Endometrium (tissue), 2 donors: Measurements from ENCODE around the gene FCAR.
"Not testable (repeated sequence)": the region's sequence is repeated elsewhere in the genome, so short reads cannot be mapped to it uniquely, and the experiment has no call there.

Experiments
- FAIRE-seq: peaks from 2 replicates; lab custom pipeline; 2012; peaks lifted over from hg19 to GRCh38; lab: Jason Lieb, UNC
- donor health status: control.
- donor health status: control.

Gene FCAR

GRCh38 chr19:54894106-54894505 lies 20.1 kb downstream of the FCAR start:
- not testable (repeated sequence) for FAIRE-seq

DNA sequence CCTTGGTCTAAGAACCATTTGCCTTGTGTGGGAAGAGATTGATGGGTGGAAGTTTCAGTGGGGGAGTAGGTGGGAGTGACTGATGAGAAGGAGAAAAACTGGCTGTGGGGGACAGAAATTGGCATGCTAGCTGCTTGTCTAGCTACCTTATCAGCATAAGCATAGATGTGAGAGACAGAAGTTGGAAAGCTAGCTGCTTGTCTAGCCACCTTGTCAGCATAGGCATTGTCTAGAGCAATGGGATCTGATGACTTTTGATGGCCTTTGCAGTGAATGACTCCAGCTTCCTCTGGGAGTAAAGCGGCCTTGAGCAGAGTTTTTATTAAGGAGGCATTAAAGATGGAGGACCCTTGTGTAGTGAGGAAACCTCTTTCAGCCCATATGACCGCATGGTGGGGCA lies 22.0 kb downstream of the FCAR start:
- no peak for FAIRE-seq

GRCh38 chr19:54898685-54899084 lies 24.6 kb downstream of the FCAR start:
- not testable (repeated sequence) for FAIRE-seq

- not testable (repeated sequence) for FAIRE-seq
Measured at GRCh38 chr19:54899646-54900045, 25.6 kb downstream of the FCAR start.

- FAIRE-seq = not testable (repeated sequence)
Measured at GRCh38 chr19:54901153-54901552, 27.1 kb downstream of the FCAR start.

DNA sequence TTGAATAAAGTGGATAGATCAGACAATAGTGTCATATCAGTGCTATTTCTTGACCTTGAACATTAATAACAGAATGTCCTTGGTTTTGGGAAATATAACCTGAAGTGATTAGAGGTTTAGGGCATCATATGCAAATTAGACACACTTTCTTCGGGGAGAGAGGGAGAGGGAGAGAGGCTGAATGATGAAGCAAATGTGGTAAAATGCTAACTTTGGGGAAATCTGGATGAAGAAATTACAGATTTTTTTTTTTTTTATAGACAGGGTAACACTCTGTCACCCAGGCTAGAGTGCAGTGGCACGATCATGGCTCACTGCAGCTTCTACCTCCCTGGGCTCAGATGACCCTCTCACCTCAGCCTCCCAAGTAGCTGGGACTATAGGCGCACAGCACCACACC lies 28.0 kb downstream of the FCAR start:
- FAIRE-seq = no peak

- no peak for FAIRE-seq
Measured at GRCh38 chr19:54903303-54903702, 29.3 kb downstream of the FCAR start.

- not testable (repeated sequence) for FAIRE-seq
Measured at GRCh38 chr19:54904261-54904660, 30.2 kb downstream of the FCAR start.

DNA sequence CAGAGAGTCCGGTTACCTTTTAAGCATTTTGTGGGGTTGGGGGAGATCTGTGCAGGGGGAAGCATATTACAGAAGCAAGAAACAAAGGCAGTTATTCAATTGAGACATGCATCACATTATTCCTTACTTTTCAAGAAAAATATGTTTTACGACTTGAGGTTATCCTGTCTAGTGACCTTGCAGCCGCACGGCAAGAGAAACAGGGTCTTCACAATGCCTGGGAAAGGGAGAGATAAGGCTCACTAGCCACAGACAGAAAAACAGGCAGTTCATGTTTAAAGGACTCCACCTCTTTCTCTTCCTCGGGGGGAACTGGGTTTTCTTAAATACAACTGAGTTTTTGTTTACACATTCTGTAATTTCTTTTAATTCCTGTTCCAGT lies 31.4 kb downstream of the FCAR start:
- FAIRE-seq = no peak

DNA sequence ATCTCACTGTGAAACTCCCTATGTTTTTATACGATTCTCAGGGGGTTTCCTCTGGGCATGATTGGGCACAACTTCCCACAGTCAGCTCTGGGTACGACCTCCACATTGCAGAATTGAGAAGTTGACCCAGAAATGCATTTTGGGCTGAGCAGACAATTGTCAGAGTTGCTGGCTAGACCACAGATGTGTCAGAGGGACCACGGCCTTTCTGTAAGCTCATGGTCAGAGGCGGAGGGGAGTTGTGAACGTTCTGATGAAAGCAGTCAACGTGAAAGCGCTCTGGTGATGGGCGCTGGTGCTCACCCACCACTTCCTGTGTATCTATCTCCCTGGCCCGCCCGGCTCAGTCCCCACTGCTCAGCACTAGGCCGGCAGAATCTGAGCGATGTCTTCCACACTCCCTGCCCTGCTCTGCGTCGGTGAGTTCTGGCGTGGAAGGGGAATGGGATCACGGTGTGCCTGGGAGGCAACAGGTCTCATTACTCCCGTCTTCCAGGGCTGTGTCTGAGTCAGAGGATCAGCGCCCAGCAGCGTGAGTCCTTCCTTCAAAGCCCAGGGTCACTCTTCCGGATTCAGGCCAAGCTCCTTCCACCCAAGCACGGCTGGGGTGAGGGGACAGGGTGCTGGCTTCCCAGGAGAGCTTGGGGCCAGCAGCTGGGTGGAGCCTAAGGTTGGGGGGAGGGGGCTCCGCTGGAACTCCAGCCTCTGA lies 31.9 kb downstream of the FCAR start, which contains the start of gene NCR1:
NCR1 (plus strand) TSS at position 346 of the 709 bp plus-strand sequence; CDS start at position 386, 40 bp downstream.
- FAIRE-seq = no peak

DNA sequence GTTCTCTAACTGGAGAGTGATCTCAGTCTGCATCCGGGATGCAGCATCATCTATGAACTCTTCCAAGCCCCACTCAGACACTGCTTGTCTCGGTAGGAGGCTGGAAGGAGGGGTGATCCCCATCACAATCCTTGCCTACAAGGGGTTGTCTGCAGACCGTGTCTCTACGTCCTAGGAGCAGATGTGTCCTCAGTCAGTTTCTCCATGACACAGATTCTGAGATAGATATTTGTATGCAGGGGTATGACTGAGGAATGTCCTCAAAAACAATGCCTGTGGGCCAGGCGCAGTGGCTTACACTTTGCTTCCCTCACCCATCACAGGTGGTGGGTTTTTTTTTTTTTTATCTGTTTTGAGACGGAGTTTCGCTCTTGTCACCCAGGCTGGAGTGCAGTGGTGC lies 32.8 kb downstream of the FCAR start:
- FAIRE-seq = no peak

DNA sequence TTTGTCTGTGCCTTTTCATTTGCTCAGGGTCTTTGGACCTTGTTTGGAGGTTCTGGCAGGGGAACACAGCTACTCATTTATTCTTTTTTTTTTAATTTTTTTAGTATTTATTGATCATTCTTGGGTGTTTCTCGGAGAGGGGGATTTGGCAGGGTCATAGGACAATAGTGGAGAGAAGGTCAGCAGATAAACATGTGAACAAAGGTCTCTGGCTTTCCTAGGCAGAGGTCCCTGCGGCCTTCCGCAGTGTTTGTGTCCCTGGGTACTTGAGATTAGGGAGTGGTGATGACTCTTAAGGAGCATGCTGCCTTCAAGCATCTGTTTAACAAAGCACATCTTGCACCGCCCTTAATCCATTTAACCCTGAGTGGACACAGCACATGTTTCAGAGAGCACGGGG lies 33.9 kb downstream of the FCAR start:
- not testable (repeated sequence) for FAIRE-seq

- no peak for FAIRE-seq
Measured at GRCh38 chr19:54916822-54917221, 42.8 kb downstream of the FCAR start.

DNA sequence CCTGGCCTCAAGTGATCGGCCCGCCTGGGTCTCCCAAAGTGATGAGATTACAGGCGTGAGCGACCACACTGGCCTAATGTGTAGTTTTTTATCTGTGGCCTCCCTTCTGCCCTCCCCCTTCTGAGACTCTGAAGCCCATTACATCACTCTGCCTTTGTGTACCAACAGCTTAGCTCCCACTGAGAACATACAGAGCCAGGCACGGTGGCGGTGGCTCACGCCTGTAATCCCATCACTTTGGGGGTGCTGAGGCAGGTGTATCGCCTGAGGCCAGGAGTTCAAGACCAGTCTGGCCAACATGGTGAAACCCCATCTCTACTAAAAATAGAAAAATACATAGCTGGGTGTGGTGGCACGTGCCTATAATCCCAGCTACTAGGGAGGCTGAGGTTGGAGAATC lies 44.5 kb downstream of the FCAR start:
- no peak for FAIRE-seq

DNA sequence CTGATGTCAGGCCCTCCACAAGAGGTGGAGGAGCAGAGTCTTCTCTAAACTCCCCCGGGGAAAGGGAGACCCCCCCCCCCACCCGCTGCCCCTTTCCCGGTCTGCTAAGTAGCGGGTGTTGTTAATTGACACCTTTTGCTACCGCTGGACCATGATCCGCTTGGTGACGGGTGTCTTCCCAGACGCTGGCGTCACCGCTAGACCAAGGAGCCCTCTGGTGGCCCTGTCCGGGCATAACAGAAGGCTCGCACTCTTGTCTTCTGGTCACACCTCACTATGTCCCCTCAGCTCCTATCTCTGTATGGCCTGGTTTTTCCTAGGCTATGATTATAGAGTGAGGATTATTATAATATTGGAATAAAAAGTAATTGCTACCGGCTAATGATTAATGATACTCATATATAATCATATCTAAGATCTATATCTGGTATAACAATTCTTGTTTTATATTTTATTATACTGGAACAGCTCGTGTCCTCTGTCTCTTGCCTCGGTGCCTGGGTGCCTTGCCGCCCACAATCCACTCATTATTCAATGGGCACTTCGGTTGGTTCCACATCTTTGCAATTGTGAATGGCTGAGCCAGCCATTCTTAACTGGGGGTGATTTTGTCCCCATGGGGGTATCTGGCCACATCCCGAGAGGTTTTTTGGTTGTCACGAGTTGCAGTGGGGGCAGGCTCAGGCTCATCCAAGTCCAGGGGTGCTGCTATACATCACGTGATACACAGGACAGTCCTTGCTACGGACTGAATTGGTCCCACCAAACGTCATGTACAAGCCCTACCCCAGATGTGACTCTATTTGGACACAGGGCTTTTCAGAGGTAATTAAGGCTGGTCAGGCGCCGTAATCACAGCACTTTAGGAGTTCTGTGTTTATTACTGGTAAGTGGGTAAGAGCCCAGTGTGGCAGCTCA lies 45.9 kb downstream of the FCAR start:
- FAIRE-seq = not testable (repeated sequence)

DNA sequence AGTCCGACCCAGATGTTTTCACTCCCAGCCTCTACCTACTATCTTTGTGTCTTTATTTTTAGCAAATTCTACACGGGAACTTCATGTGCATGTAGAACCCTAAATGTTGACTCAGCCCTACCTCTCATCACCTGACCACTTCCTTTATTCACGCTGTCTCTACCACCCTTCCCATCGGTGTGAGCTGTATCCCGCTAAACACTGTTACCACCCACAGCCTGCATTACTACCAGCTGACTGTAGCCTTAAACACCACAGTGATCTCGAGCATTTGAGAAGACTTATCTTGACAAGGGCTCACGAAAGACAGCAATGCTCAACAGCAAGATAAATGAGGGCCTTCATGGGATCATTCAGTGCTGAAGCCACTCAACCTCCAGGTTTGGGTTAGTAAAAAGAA lies 47.0 kb downstream of the FCAR start:
- no peak for FAIRE-seq

- FAIRE-seq = no peak
Measured at GRCh38 chr19:54923276-54923675, 49.2 kb downstream of the FCAR start.

DNA sequence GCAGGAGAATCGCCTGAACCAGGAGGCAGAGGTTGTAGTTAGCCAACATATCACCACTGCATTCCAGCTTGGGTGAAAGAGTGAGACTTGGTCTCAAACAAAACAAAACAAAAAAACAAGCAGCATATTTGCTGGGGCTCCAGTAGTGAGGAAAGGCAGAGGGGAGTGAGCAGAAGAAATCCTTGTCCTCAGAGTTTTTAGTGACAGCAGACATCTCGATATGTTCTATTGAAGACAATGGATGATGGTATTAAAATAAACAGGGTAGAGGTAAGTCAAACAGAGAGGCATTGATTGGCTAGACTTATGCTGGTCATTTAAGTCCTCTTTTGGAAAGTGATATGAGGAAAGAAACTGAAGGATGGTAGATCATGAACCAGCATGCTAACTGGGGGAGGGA lies 54.3 kb downstream of the FCAR start:
- no peak for FAIRE-seq

GRCh38 chr19:54937926-54938325 lies 63.9 kb downstream of the FCAR start:
- no peak for FAIRE-seq

DNA sequence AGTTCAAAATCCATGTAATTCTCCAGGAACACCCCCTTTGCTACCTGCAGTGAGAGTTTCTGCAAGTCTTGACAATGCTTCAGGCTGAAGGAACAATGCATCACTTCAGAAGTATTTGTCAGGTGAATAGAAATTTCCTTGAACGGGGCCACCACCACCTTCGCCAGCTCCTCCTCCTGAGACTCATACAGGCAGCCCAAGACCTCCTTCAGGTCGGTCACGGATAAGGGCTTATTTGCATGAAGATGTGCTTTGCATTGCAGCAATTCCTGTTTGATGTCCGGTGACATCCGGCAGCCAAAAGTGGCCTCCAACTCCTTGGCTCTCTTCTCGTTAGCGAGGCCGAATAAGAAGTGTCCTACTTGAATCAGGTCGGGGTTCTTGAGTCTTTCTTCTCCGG lies 64.9 kb downstream of the FCAR start:
- no peak for FAIRE-seq

DNA sequence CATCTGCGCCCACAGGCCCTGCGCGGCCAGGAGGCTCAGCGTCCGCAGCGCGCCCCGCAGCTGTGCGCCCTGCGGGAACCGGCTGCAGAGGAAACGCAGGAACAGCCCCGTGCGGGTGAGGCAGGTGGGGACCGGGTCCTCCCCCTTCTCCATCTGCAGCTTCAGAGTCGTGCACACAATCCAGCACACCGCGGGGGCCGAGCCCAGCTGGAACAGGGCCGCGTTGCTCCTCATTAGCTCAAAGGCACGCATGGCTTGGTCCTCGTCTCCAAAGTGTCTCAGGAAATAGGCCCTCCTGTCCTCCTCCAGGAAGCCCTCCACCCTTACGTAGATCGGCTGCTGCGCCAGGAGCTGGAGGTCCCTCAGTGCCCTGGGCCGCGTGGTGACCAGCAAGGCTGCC lies 65.5 kb downstream of the FCAR start:
- FAIRE-seq = not testable (repeated sequence)
